WTC11 (cell line): ENCODE measurements around the gene ACOXL. TPM values are rescaled to one million over a fixed set of nuclear protein-coding genes. Genes with fewer than 3 reads are reported as not detected.

Experiments used
- ATAC-seq: fragments of 200-7000 bp; cut with Tn5 transposase; 2 replicates; pipeline ENCODE4 v1.10.0; 2021; ENCODE audit warnings: mild to moderate bottlenecking, moderate library complexity
- CTCF ChIA-PET: fragments of 300-600 bp; sonication (Branson Sonifier 250); formaldehyde crosslinking; loops from one replicate; lab custom pipeline; 2021; ENCODE audit warnings: antibody characterized with exemption; lab: Charles Lee
- POLR2A ChIA-PET: fragments of 350-600 bp; sonication (Branson Sonifier 250); formaldehyde crosslinking; loops from one replicate; lab custom pipeline; 2021; ENCODE audit warnings: antibody characterized with exemption; lab: Charles Lee
- DNase-seq: peaks from one replicate; pipeline ENCODE4 v3.0.0; 2021; ENCODE audit warnings: low spot score
- H3K27ac Mint-ChIP-seq: 2 replicates; pipeline ENCODE4 v1.8.0; 2021; ENCODE audit warnings: mixed read lengths
- H3K27me3 Mint-ChIP-seq: 2 replicates; pipeline ENCODE4 v1.8.0; 2021; ENCODE audit warnings: low read depth, mild to moderate bottlenecking, moderate library complexity, mixed read lengths
- H3K36me3 Mint-ChIP-seq: 2 replicates; pipeline ENCODE4 v1.8.0; 2021; ENCODE audit warnings: mixed read lengths
- H3K4me1 Mint-ChIP-seq: 2 replicates; pipeline ENCODE4 v1.8.0; 2022; ENCODE audit warnings: mixed read lengths
- H3K4me3 Mint-ChIP-seq: 2 replicates; pipeline ENCODE4 v1.8.0; 2021; ENCODE audit warnings: mild to moderate bottlenecking, moderate library complexity, mixed read lengths
- H3K9me3 Mint-ChIP-seq: 2 replicates; pipeline ENCODE4 v1.8.0; 2021; ENCODE audit warnings: mixed read lengths
- CBFB ChIP-seq: sonication (generic); formaldehyde crosslinking; IDR thresholded peaks from 2 replicates; pipeline ENCODE4 v1.8.1; 2022; ENCODE audit warnings: mild to moderate bottlenecking, low read depth, missing genetic modification reagents
- CREM ChIP-seq: sonication (generic); formaldehyde crosslinking; IDR thresholded peaks from 2 replicates; pipeline ENCODE4 v1.8.1; 2022; ENCODE audit warnings: mild to moderate bottlenecking, missing genetic modification reagents, moderate library complexity
- ETV6 ChIP-seq: sonication (generic); formaldehyde crosslinking; IDR thresholded peaks from 2 replicates; pipeline ENCODE4 v1.8.1; 2022; ENCODE audit warnings: mild to moderate bottlenecking, missing genetic modification reagents
- FOXK1 ChIP-seq: sonication (generic); formaldehyde crosslinking; IDR thresholded peaks from 2 replicates; pipeline ENCODE4 v1.8.0; 2022; ENCODE audit warnings: mild to moderate bottlenecking, moderate library complexity, missing genetic modification reagents
- FOXP1 ChIP-seq: sonication (generic); formaldehyde crosslinking; IDR thresholded peaks from 2 replicates; pipeline ENCODE4 v1.8.0; 2022; ENCODE audit warnings: missing genetic modification reagents, mild to moderate bottlenecking, moderate library complexity, borderline replicate concordance
- GTF2I ChIP-seq: fragments of 250-450 bp; sonication (Bioruptor Pico); conservative IDR thresholded peaks from 2 replicates; pipeline ENCODE4 v1.4.0; 2021; ENCODE audit warnings: mild to moderate bottlenecking
- HMGA2 ChIP-seq: fragments of 250-450 bp; sonication (Bioruptor Pico); IDR thresholded peaks from 2 replicates; pipeline ENCODE4 v1.4.0; 2021; ENCODE audit warnings: mild to moderate bottlenecking, moderate library complexity
- MXD4 ChIP-seq: fragments of 250-450 bp; sonication (Bioruptor Pico); IDR thresholded peaks from 2 replicates; pipeline ENCODE4 v1.8.0; 2021; ENCODE audit warnings: mild to moderate bottlenecking, moderate library complexity, borderline replicate concordance
- NR2C2 ChIP-seq: sonication (generic); formaldehyde crosslinking; IDR thresholded peaks from 2 replicates; pipeline ENCODE4 v1.8.0; 2022; ENCODE audit warnings: mild to moderate bottlenecking, missing genetic modification reagents
- NR3C1 ChIP-seq: sonication (generic); formaldehyde crosslinking; conservative IDR thresholded peaks from 2 replicates; pipeline ENCODE4 v1.8.1; 2023; ENCODE audit warnings: low read depth, mild to moderate bottlenecking, missing genetic modification reagents
- TCF7 ChIP-seq: sonication (generic); formaldehyde crosslinking; IDR thresholded peaks from 2 replicates; pipeline ENCODE4 v1.8.0; 2022; ENCODE audit warnings: mild to moderate bottlenecking, low read depth, missing genetic modification reagents, moderate library complexity
- ZNF317 ChIP-seq: sonication (generic); formaldehyde crosslinking; IDR thresholded peaks from 2 replicates; pipeline ENCODE4 v1.8.1; 2023; ENCODE audit warnings: low read depth, mild to moderate bottlenecking, moderate library complexity, missing genetic modification reagents, borderline replicate concordance
- total RNA-seq: library from RNA; stranded (reverse); gene quantifications from 3 replicates; pipeline ENCODE4 v1.2.3, GENCODE V29; 2021
- TF ChIP-seq, protein P1 (sequence below): fragments of 250-450 bp; sonication (Bioruptor Pico); IDR thresholded peaks from 2 replicates; pipeline ENCODE4 v1.9.0; 2021; ENCODE audit warnings: mild to moderate bottlenecking
- TF ChIP-seq, protein P2 (sequence below): fragments of 200-600 bp; IDR thresholded peaks from 2 replicates; pipeline ENCODE4 v1.8.0; 2022; ENCODE audit warnings: antibody characterized with exemption
- TF ChIP-seq, protein P3 (sequence below): sonication (generic); formaldehyde crosslinking; conservative IDR thresholded peaks from 2 replicates; pipeline ENCODE4 v1.8.1; 2022; ENCODE audit warnings: mild to moderate bottlenecking, missing genetic modification reagents
- TF ChIP-seq, protein P4 (sequence below): sonication (generic); formaldehyde crosslinking; IDR thresholded peaks from 2 replicates; pipeline ENCODE4 v1.8.1; 2022; ENCODE audit warnings: mild to moderate bottlenecking, moderate library complexity, missing genetic modification reagents
- TF ChIP-seq, protein P5 (sequence below): sonication (generic); formaldehyde crosslinking; IDR thresholded peaks from 2 replicates; pipeline ENCODE4 v1.8.1; 2023; ENCODE audit warnings: mild to moderate bottlenecking, missing genetic modification reagents, moderate library complexity
- TF ChIP-seq, protein P6 (sequence below): sonication (generic); formaldehyde crosslinking; IDR thresholded peaks from 2 replicates; pipeline ENCODE4 v1.8.1; 2023; ENCODE audit warnings: mild to moderate bottlenecking, missing genetic modification reagents
- TF ChIP-seq, protein P7 (sequence below): fragments of 250-450 bp; sonication (Bioruptor Pico); IDR thresholded peaks from 2 replicates; pipeline ENCODE4 v1.9.0; 2021; ENCODE audit warnings: mild to moderate bottlenecking, borderline replicate concordance
- TF ChIP-seq, protein P8 (sequence below): sonication (generic); formaldehyde crosslinking; IDR thresholded peaks from 2 replicates; pipeline ENCODE4 v1.8.1; 2022; ENCODE audit warnings: mild to moderate bottlenecking, missing genetic modification reagents, moderate library complexity, borderline replicate concordance

Gene ACOXL
- total RNA-seq, 1 experiment from 2014 or later, result 14.9 TPM

DNA sequence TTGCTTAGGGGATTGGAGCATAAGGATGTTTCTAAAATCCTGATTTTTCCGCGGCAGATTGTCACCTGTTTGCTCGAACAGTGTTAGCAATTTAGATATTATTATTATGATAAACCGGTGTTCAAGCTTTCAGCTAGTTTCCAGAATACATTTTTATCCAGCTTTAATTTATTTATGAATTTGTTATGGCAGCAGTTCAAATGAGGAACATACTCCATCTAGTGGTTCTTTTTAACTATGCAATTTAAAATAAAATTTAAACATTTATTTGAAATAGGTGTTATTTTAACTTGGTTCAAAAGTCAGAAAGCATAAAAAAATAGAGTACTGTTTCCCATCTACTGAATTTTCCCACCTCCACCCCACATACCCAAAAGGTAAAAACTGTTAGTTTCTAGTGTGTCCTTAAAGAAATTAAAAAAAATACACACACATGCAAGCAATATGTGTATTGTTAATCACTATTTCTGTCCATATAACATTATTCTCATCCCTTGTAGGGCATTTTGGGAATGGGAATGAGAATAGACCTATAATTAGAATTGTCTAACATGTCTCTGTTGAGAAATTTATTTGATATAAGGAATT lies 23.2 kb downstream of the ACOXL start:
- Mint-ChIP-seq H3K27me3 (no peaks in the 10 kb centered on the region), H3K36me3 (peaks cover 19% of the 10 kb centered on the region), H3K4me1 (peaks cover 24% of the 10 kb centered on the region), H3K4me3 (no peak overlapping the region), H3K27ac (no peak overlapping the region), H3K9me3 (peaks cover 29% of the 10 kb centered on the region)
- DNase-seq, result no peak
- ATAC-seq, result no peak
- TF ChIP-seq ETV6 (CRISPR knock-in tag), result no peak
- no peak for TF ChIP-seq FOXP1 (CRISPR knock-in tag)
- TF ChIP-seq, protein P1, sequence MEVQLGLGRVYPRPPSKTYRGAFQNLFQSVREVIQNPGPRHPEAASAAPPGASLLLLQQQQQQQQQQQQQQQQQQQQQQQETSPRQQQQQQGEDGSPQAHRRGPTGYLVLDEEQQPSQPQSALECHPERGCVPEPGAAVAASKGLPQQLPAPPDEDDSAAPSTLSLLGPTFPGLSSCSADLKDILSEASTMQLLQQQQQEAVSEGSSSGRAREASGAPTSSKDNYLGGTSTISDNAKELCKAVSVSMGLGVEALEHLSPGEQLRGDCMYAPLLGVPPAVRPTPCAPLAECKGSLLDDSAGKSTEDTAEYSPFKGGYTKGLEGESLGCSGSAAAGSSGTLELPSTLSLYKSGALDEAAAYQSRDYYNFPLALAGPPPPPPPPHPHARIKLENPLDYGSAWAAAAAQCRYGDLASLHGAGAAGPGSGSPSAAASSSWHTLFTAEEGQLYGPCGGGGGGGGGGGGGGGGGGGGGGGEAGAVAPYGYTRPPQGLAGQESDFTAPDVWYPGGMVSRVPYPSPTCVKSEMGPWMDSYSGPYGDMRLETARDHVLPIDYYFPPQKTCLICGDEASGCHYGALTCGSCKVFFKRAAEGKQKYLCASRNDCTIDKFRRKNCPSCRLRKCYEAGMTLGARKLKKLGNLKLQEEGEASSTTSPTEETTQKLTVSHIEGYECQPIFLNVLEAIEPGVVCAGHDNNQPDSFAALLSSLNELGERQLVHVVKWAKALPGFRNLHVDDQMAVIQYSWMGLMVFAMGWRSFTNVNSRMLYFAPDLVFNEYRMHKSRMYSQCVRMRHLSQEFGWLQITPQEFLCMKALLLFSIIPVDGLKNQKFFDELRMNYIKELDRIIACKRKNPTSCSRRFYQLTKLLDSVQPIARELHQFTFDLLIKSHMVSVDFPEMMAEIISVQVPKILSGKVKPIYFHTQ (CRISPR knock-in tag), result no peak
- TF ChIP-seq CREM (CRISPR knock-in tag), result no peak
- no peak for TF ChIP-seq CBFB (CRISPR knock-in tag)
- TF ChIP-seq, protein P2, sequence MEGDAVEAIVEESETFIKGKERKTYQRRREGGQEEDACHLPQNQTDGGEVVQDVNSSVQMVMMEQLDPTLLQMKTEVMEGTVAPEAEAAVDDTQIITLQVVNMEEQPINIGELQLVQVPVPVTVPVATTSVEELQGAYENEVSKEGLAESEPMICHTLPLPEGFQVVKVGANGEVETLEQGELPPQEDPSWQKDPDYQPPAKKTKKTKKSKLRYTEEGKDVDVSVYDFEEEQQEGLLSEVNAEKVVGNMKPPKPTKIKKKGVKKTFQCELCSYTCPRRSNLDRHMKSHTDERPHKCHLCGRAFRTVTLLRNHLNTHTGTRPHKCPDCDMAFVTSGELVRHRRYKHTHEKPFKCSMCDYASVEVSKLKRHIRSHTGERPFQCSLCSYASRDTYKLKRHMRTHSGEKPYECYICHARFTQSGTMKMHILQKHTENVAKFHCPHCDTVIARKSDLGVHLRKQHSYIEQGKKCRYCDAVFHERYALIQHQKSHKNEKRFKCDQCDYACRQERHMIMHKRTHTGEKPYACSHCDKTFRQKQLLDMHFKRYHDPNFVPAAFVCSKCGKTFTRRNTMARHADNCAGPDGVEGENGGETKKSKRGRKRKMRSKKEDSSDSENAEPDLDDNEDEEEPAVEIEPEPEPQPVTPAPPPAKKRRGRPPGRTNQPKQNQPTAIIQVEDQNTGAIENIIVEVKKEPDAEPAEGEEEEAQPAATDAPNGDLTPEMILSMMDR, result peak; percentile 34; the same call in 1 of the 2 replicates
- TF ChIP-seq ZNF317 (CRISPR knock-in tag), result no peak
- TF ChIP-seq, protein P3, sequence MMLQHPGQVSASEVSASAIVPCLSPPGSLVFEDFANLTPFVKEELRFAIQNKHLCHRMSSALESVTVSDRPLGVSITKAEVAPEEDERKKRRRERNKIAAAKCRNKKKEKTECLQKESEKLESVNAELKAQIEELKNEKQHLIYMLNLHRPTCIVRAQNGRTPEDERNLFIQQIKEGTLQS (CRISPR knock-in tag), result no peak
- ChIA-PET POLR2A (interaction anchor here (0.9 kb wide), 1 partner anchor 66 kb away, joined by 3 read pairs; no protein-coding TSS in a partner anchor), CTCF (interaction anchor here (0.6 to 1.8 kb wide), 24 partner anchors 10 to 121 kb away, joined by 3 to 16 read pairs (median 4); partner anchors contain the start of genes ACOXL and BUB1)

DNA sequence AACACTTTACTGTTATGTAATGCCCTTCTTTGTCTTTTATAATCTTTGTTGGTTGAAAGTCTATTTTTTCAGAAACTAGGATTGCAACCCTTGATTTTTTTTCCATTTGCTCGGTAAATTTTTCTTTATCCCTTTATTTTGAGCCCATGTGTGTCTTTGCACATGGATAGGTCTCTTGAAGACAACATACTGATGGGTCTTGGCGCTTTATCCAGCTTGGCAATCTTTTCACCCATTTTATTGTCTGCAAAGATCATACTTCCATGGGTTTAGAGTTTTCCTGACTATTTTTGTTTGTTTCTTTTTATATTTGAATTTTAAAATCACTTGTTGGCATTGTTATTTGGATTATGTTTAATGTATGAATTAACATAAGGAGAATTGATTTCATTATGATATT lies 27.0 kb downstream of the ACOXL start:
- Mint-ChIP-seq H3K9me3 (peaks cover 46% of the 10 kb centered on the region), H3K4me1 (peaks cover 10% of the 10 kb centered on the region), H3K27me3 (no peaks in the 10 kb centered on the region), H3K36me3 (peaks cover 22% of the 10 kb centered on the region), H3K27ac (no peak overlapping the region), H3K4me3 (no peak overlapping the region)
- ChIA-PET CTCF (no interaction called here), POLR2A (no interaction called here)
- no peak for TF ChIP-seq FOXK1 (CRISPR knock-in tag)
- TF ChIP-seq, protein P4, sequence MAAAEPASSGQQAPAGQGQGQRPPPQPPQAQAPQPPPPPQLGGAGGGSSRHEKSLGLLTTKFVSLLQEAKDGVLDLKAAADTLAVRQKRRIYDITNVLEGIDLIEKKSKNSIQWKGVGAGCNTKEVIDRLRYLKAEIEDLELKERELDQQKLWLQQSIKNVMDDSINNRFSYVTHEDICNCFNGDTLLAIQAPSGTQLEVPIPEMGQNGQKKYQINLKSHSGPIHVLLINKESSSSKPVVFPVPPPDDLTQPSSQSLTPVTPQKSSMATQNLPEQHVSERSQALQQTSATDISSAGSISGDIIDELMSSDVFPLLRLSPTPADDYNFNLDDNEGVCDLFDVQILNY (CRISPR knock-in tag), result no peak
- TF ChIP-seq, protein P5, sequence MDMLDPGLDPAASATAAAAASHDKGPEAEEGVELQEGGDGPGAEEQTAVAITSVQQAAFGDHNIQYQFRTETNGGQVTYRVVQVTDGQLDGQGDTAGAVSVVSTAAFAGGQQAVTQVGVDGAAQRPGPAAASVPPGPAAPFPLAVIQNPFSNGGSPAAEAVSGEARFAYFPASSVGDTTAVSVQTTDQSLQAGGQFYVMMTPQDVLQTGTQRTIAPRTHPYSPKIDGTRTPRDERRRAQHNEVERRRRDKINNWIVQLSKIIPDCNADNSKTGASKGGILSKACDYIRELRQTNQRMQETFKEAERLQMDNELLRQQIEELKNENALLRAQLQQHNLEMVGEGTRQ (CRISPR knock-in tag), result no peak
- TF ChIP-seq FOXP1 (CRISPR knock-in tag), result no peak
- TF ChIP-seq NR3C1, result no peak
- TF ChIP-seq GTF2I (CRISPR knock-in tag), result no peak
- no peak for TF ChIP-seq MXD4 (CRISPR knock-in tag)
- TF ChIP-seq HMGA2 (CRISPR knock-in tag), result no peak
- no peak for TF ChIP-seq TCF7
- TF ChIP-seq, protein P6, sequence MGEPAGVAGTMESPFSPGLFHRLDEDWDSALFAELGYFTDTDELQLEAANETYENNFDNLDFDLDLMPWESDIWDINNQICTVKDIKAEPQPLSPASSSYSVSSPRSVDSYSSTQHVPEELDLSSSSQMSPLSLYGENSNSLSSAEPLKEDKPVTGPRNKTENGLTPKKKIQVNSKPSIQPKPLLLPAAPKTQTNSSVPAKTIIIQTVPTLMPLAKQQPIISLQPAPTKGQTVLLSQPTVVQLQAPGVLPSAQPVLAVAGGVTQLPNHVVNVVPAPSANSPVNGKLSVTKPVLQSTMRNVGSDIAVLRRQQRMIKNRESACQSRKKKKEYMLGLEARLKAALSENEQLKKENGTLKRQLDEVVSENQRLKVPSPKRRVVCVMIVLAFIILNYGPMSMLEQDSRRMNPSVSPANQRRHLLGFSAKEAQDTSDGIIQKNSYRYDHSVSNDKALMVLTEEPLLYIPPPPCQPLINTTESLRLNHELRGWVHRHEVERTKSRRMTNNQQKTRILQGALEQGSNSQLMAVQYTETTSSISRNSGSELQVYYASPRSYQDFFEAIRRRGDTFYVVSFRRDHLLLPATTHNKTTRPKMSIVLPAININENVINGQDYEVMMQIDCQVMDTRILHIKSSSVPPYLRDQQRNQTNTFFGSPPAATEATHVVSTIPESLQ (CRISPR knock-in tag), result no peak
- no peak for TF ChIP-seq NR2C2
- TF ChIP-seq, protein P7, sequence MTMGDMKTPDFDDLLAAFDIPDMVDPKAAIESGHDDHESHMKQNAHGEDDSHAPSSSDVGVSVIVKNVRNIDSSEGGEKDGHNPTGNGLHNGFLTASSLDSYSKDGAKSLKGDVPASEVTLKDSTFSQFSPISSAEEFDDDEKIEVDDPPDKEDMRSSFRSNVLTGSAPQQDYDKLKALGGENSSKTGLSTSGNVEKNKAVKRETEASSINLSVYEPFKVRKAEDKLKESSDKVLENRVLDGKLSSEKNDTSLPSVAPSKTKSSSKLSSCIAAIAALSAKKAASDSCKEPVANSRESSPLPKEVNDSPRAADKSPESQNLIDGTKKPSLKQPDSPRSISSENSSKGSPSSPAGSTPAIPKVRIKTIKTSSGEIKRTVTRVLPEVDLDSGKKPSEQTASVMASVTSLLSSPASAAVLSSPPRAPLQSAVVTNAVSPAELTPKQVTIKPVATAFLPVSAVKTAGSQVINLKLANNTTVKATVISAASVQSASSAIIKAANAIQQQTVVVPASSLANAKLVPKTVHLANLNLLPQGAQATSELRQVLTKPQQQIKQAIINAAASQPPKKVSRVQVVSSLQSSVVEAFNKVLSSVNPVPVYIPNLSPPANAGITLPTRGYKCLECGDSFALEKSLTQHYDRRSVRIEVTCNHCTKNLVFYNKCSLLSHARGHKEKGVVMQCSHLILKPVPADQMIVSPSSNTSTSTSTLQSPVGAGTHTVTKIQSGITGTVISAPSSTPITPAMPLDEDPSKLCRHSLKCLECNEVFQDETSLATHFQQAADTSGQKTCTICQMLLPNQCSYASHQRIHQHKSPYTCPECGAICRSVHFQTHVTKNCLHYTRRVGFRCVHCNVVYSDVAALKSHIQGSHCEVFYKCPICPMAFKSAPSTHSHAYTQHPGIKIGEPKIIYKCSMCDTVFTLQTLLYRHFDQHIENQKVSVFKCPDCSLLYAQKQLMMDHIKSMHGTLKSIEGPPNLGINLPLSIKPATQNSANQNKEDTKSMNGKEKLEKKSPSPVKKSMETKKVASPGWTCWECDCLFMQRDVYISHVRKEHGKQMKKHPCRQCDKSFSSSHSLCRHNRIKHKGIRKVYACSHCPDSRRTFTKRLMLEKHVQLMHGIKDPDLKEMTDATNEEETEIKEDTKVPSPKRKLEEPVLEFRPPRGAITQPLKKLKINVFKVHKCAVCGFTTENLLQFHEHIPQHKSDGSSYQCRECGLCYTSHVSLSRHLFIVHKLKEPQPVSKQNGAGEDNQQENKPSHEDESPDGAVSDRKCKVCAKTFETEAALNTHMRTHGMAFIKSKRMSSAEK (CRISPR knock-in tag), result no peak
- TF ChIP-seq, protein P8, sequence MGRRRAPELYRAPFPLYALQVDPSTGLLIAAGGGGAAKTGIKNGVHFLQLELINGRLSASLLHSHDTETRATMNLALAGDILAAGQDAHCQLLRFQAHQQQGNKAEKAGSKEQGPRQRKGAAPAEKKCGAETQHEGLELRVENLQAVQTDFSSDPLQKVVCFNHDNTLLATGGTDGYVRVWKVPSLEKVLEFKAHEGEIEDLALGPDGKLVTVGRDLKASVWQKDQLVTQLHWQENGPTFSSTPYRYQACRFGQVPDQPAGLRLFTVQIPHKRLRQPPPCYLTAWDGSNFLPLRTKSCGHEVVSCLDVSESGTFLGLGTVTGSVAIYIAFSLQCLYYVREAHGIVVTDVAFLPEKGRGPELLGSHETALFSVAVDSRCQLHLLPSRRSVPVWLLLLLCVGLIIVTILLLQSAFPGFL (CRISPR knock-in tag), result no peak
- ATAC-seq (no peak), DNase-seq (no peak)
